Measurements from ENCODE around the gene CPLX1.

CPLX1 gene

DNA sequence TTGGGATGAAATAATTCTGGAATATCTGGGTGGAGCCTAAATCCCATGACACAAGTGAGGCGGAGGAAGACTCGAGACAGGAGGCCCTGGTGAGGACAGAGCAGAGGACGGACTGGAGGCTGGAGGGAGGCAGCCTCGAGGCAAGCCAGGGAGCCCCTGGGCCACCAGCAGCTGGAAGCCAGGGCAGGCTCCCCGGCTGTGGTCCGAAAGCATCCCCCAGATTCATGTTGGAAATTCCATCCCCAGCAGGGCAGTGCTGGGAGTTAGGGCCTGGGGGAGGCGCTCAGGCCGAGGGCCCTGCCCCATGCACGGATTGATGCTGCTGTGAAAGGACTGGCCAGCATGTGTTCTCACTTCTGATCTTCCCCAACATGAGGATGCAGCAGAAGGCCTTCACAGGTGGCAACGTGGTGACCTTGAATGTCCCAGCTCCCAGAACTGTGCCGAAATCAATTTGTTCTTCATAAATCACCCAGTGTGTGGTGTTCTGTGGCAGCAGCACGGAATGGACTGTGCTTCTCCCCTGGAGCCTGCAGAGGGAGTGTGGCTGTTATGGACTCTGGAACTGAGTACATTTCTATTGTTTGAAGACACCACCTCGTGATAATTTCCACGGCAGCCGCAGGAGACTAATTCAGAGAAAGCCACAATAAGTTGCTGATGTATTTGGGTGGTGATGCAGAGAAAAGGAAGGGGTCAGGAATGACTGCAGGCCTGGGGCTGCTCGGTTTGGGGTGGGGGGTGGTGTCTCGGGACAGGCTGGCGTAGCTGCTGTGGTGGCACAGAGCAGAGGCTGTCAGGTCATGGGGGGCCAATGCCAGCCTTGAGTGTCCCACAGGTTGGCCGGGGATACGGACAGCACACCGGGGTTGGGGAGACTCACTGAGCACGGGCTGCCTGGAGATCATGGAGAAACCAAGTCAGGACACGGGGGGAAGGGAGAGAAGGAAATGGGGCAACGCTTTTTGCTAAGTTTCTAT, 63.4 kb downstream of the CPLX1 start:
- no peak for TF ChIP-seq REST (IDR thresholded peaks at IDR 0.05; ENCODE audit: low read depth)
- TF ChIP-seq TAF1 (IDR thresholded peaks at IDR 0.05; ENCODE audit: low read depth): no peak

- TF ChIP-seq FOXM1 (IDR thresholded peaks at IDR 0.05; ENCODE audit: borderline replicate concordance, low read depth) (no peak), REST (IDR thresholded peaks at IDR 0.05; ENCODE audit: low read depth) (no peak), MAX (IDR thresholded peaks at IDR 0.05) (no peak), CEBPB (IDR thresholded peaks at IDR 0.05) (no peak), NFIC (IDR thresholded peaks at IDR 0.05) (no peak), USF1 (IDR thresholded peaks at IDR 0.05) (no peak), EP300 (IDR thresholded peaks at IDR 0.05; ENCODE audit: borderline replicate concordance) (no peak), TAF1 (IDR thresholded peaks at IDR 0.05; ENCODE audit: low read depth) (no peak), YY1 (IDR thresholded peaks at IDR 0.05; ENCODE audit: low read depth) (no peak), ZBTB7A (IDR thresholded peaks at IDR 0.05; ENCODE audit: low read depth) (no peak), TEAD4 (IDR thresholded peaks at IDR 0.05) (no peak)
Measured at GRCh38 chr4:761739-762138, 64.2 kb downstream of the CPLX1 start.

DNA sequence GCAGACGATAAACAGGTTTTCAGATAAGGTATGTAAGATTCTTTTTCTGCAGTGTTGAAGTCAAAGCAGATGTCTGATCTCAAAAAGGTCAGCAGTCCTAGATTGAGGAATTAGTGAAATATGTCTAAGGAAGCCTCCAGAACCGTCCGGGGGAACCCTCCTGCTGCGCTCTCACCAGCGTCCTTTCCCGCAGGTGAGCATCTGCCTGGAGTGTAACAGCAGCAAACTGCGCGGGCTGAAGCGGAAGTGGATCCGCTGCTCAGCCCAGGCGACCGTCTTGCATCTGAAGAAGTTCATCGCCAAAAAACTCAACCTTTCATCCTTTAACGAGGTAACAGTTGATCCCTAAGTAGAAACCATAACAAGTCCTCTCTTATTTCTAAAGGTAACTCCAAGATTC, 64.8 kb downstream of the CPLX1 start:
- TF ChIP-seq EP300 (IDR thresholded peaks at IDR 0.05; ENCODE audit: borderline replicate concordance) (no peak), REST (IDR thresholded peaks at IDR 0.05; ENCODE audit: low read depth) (no peak)

- TF ChIP-seq MAX (IDR thresholded peaks at IDR 0.05): no peak
- no peak for TF ChIP-seq ZBTB7A (IDR thresholded peaks at IDR 0.05; ENCODE audit: low read depth)
- no peak for TF ChIP-seq EGR1 (IDR thresholded peaks at IDR 0.05)
Measured at GRCh38 chr4:760616-761015, 65.3 kb downstream of the CPLX1 start.

DNA sequence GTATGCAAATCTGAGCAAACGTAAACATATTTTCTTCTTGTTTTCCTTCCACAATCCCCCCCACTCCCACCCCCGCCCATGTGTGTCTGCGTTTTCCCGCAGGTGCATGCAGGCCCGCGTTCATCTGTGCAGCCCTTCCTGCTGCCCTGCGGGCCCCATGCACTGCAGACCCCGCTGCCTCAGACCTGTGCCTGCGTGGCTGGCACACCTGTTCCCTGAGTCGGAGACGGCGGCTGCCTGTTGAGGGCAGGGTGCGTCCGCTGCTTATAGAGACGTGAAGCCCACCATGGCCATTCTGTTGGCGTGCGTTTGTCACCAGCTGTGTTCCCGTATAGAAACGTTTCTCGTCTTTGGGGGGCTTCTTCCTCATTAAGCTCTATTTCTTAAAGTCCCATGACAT, 68.8 kb downstream of the CPLX1 start:
- no peak for TF ChIP-seq TCF12 (IDR thresholded peaks at IDR 0.05; ENCODE audit: low read depth)
- no peak for TF ChIP-seq NFIC (IDR thresholded peaks at IDR 0.05)
- TF ChIP-seq ZBTB7A (IDR thresholded peaks at IDR 0.05; ENCODE audit: low read depth): no peak
- no peak for TF ChIP-seq FOXM1 (IDR thresholded peaks at IDR 0.05; ENCODE audit: borderline replicate concordance, low read depth)
- no peak for TF ChIP-seq TEAD4 (IDR thresholded peaks at IDR 0.05)
- no peak for TF ChIP-seq TAF1 (IDR thresholded peaks at IDR 0.05; ENCODE audit: low read depth)
- no peak for TF ChIP-seq REST (IDR thresholded peaks at IDR 0.05; ENCODE audit: low read depth)
- no peak for TF ChIP-seq EP300 (IDR thresholded peaks at IDR 0.05; ENCODE audit: borderline replicate concordance)
- no peak for TF ChIP-seq CEBPB (IDR thresholded peaks at IDR 0.05)
- no peak for TF ChIP-seq EGR1 (IDR thresholded peaks at IDR 0.05)

Measured in Ishikawa (cell line).